NB4 (cell line): Measurements from ENCODE around the gene WRNIP1.
A peak's percentile ranks its signal among the peaks of the same experiment; 100 is the strongest.

Experiments used
- DNase-seq: peaks from one replicate; pipeline ENCODE4 v3.0.0; 2010; ENCODE audit warnings: low read depth
- H3K4me3 ChIP-seq: one replicate; pipeline ENCODE4 v1.5.1; 2011; ENCODE audit warnings: mild to moderate bottlenecking, low read depth, low read length, moderate library complexity
- CTCF ChIP-seq: IDR thresholded peaks from one replicate; pipeline ENCODE4 v1.5.1; 2012; ENCODE audit warnings: low read depth, low read length
- MAX ChIP-seq: IDR thresholded peaks from 2 replicates; pipeline ENCODE4 v1.6.1; 2011; ENCODE audit warnings: low read depth, low read length
- MYC ChIP-seq: IDR thresholded peaks from 2 replicates; pipeline ENCODE4 v1.6.1; 2011; ENCODE audit warnings: low read depth, low read length
- POLR2A ChIP-seq: IDR thresholded peaks from 2 replicates; pipeline ENCODE4 v1.6.1; 2011; ENCODE audit warnings: mild to moderate bottlenecking; ENCODE audit not compliant: insufficient read length; ENCODE audit errors: extremely low read depth

The WRNIP1 gene

GRCh38 chr6:2744778-2745177, 20.4 kb upstream of the WRNIP1 start:
- H3K4me3 ChIP-seq = no peak overlapping the region
- DNase-seq = no peak
- TF ChIP-seq MAX = no peak
- TF ChIP-seq CTCF = no peak
- no peak for TF ChIP-seq POLR2A

GRCh38 chr6:2745246-2745645, 19.9 kb upstream of the WRNIP1 start:
- no peak for TF ChIP-seq POLR2A
- TF ChIP-seq MAX = no peak
- TF ChIP-seq CTCF = no peak
- no peak for TF ChIP-seq MYC
- DNase-seq = peak; percentile 57
- no peak overlapping the region for H3K4me3 ChIP-seq

GRCh38 chr6:2746557-2747061, 18.6 kb upstream of the WRNIP1 start:
- no peak for TF ChIP-seq MYC
- H3K4me3 ChIP-seq = no peak overlapping the region
- no peak for DNase-seq

GRCh38 chr6:2748183-2748582, 17.0 kb upstream of the WRNIP1 start:
- no peak overlapping the region for H3K4me3 ChIP-seq
- DNase-seq = no peak
- no peak for TF ChIP-seq MYC
- TF ChIP-seq MAX = no peak
- no peak for TF ChIP-seq CTCF
- TF ChIP-seq POLR2A = no peak

GRCh38 chr6:2749969-2750600, 15.1 kb upstream of the WRNIP1 start:
- TF ChIP-seq POLR2A (no peak), CTCF (peak; percentile 90), MYC (0 out of 2 replicates have a peak, but pooled peaks have one; percentile 26), MAX (no peak)
- no peak overlapping the region for H3K4me3 ChIP-seq
- DNase-seq = peak; percentile 82

GRCh38 chr6:2750832-2751231, 14.4 kb upstream of the WRNIP1 start, which contains the start of gene MYLK4:
Gene MYLK4, minus strand, starts transcription at chr6:2750922. Its CDS starts 1,628 bp downstream, at chr6:2749294.
- no peak for TF ChIP-seq MAX
- TF ChIP-seq MYC = no peak
- TF ChIP-seq CTCF = no peak
- no peak for TF ChIP-seq POLR2A
- DNase-seq = no peak
- H3K4me3 ChIP-seq = no peak within 1 kb of the TSS
